ENCODE data around the gene SOS1.

- TF ChIP-seq CTCF (IDR thresholded peaks at IDR 0.05 in 4 of 5, conservative IDR thresholded peaks at IDR 0.05 in 1 of 5) (no peak), POLR2A (IDR thresholded peaks at IDR 0.05) (no peak)
Observed at GRCh38 chr2:39135690-39136259, 14.9 kb upstream of the SOS1 start.

Data from gastrocnemius medialis (tissue), 4 donors.